A673 (cell line): ENCODE measurements around the gene PARP3. TPM values are rescaled to one million over a fixed set of nuclear protein-coding genes. Genes with fewer than 3 reads are reported as not detected.
A peak's percentile ranks its signal among the peaks of the same experiment; 100 is the strongest.

ENCODE experiments used
- BruUV-seq: library from RNA; stranded (reverse); fragments of 400-500 nt; replicated peaks from 2 replicates; lab custom pipeline; 2021; lab: Mats Ljungman, UMichigan
- CTCF ChIA-PET: fragments of 300-600 bp; sonication (Branson Sonifier 250); formaldehyde crosslinking; loops from one replicate; lab custom pipeline; 2022; ENCODE audit warnings: antibody characterized with exemption; lab: Charles Lee
- POLR2A ChIA-PET: fragments of 300-600 bp; sonication (Branson Sonifier 250); formaldehyde crosslinking; loops from one replicate; lab custom pipeline; 2022; ENCODE audit warnings: antibody characterized with exemption; ENCODE audit not compliant: low non-redundant PET; lab: Charles Lee
- DNase-seq: peaks from one replicate; pipeline ENCODE4 v3.0.0-alpha.2; 2015; ENCODE audit warnings: low spot score
- H3K27ac ChIP-seq: fragments of 200-600 bp; sonication (generic); 2 replicates; pipeline ENCODE4 v1.5.1; 2016; ENCODE audit warnings: mixed run types, low read depth, mild to moderate bottlenecking, mixed read lengths, antibody characterized with exemption, low read length; ENCODE audit not compliant: poor library complexity, severe bottlenecking
- H3K27me3 ChIP-seq: fragments of 200-600 bp; sonication (generic); replicated peaks from 2 replicates; pipeline ENCODE4 v1.6.1; 2017; ENCODE audit warnings: mixed run types, low read depth, mild to moderate bottlenecking, mixed read lengths, antibody characterized with exemption, low read length; ENCODE audit not compliant: insufficient read depth, poor library complexity
- H3K36me3 ChIP-seq: fragments of 200-600 bp; sonication (generic); 2 replicates; pipeline ENCODE4 v1.6.1; 2016; ENCODE audit warnings: mixed run types, mild to moderate bottlenecking, mixed read lengths, antibody characterized with exemption, low read length; ENCODE audit not compliant: insufficient read depth, poor library complexity, severe bottlenecking
- H3K4me1 ChIP-seq: fragments of 200-600 bp; sonication (generic); 2 replicates; pipeline ENCODE4 v1.6.1; 2017; ENCODE audit warnings: mixed run types, mild to moderate bottlenecking, mixed read lengths, antibody characterized with exemption, low read length; ENCODE audit not compliant: insufficient read depth, poor library complexity, severe bottlenecking
- H3K4me3 ChIP-seq: fragments of 200-600 bp; sonication (generic); 2 replicates; pipeline ENCODE4 v1.5.1; 2016; ENCODE audit warnings: low read depth, mixed run types, mild to moderate bottlenecking, mixed read lengths, low read length; ENCODE audit not compliant: poor library complexity, severe bottlenecking
- H3K9me3 ChIP-seq: fragments of 200-600 bp; sonication (generic); 2 replicates; pipeline ENCODE4 v1.6.1; 2016; ENCODE audit warnings: mixed run types, low read depth, mild to moderate bottlenecking, mixed read lengths, antibody characterized with exemption, low read length; ENCODE audit not compliant: poor library complexity, severe bottlenecking
- CTCF ChIP-seq: fragments of 300-800, 200-600 bp; sonication (generic); conservative IDR thresholded peaks from 2 replicates; pipeline ENCODE4 v1.5.1; 2017; ENCODE audit warnings: low read depth, mild to moderate bottlenecking, antibody characterized with exemption, low read length, moderate library complexity, mixed read lengths
- EZH2 ChIP-seq: fragments of 200-600 bp; sonication (generic); IDR thresholded peaks from 2 replicates; pipeline ENCODE4 v1.6.1; 2017; ENCODE audit warnings: borderline replicate concordance, low read depth, mild to moderate bottlenecking, mixed read lengths, antibody characterized with exemption, low read length; ENCODE audit not compliant: poor library complexity, severe bottlenecking
- intact Hi-C: fragments of 100-400 bp; cut with micrococcal nuclease; formaldehyde crosslinking; loops from one replicate; pipeline ENCODE4 v1.10.0; 2022; ENCODE audit not compliant: unreplicated experiment
- total RNA-seq: library from RNA; stranded (reverse); gene quantifications from 2 replicates; pipeline ENCODE4 v1.2.3, GENCODE V29; 2021

Gene PARP3
- total RNA-seq, 1 experiment from 2014 or later, result 3.4 TPM

GRCh38 chr3:51982838-51983577 lies 40.8 kb downstream of the PARP3 start, which contains the start of gene ACY1:
Gene ACY1 (plus strand): TSS chr3:51983535. CDS start chr3:51984065, 530 bp downstream.
- Histone ChIP-seq H3K27ac (peak within 1 kb of the TSS; percentile 67), H3K9me3 (no peaks in the 10 kb centered on the region), H3K4me3 (peak within 1 kb of the TSS; percentile 47), H3K27me3 (no peaks in the 10 kb centered on the region), H3K4me1 (peaks cover 6% of the 10 kb centered on the region), H3K36me3 (no peaks in the 10 kb centered on the region)
- ChIA-PET CTCF (interaction anchor here (1.0 kb wide), 1 partner anchor 42 kb away, joined by 3 read pairs; the partner anchor contains the start of gene RRP9), POLR2A (no interaction called here)
- peak; percentile 35 for DNase-seq
- no peak for TF ChIP-seq EZH2
- TF ChIP-seq CTCF, result no peak
- no TSS peak for BruUV-seq
- intact Hi-C loops, result no loop called here

GRCh38 chr3:51983578-51984268 lies 41.6 kb downstream of the PARP3 start:
- TF ChIP-seq EZH2, result no peak
- TF ChIP-seq CTCF, result no peak
- H3K27me3 ChIP-seq, result no peaks in the 10 kb centered on the region
- ChIA-PET CTCF (no interaction called here), POLR2A (no interaction called here)
- H3K9me3 ChIP-seq, result no peaks in the 10 kb centered on the region
- BruUV-seq, result TSS peak; percentile 91
- DNase-seq, result no peak
- peaks cover 6% of the 10 kb centered on the region for H3K4me1 ChIP-seq
- peak overlapping the region; percentile 67 for H3K27ac ChIP-seq
- H3K36me3 ChIP-seq, result no peaks in the 10 kb centered on the region
- intact Hi-C loops, result no loop called here
- H3K4me3 ChIP-seq, result peak overlapping the region; percentile 47

GRCh38 chr3:51984269-51984647 lies 42.1 kb downstream of the PARP3 start:
- BruUV-seq, result no TSS peak
- POLR2A ChIA-PET, result no interaction called here
- Histone ChIP-seq H3K27ac (no peak overlapping the region), H3K36me3 (no peaks in the 10 kb centered on the region), H3K4me3 (no peak overlapping the region), H3K4me1 (peaks cover 6% of the 10 kb centered on the region), H3K9me3 (no peaks in the 10 kb centered on the region), H3K27me3 (no peaks in the 10 kb centered on the region)
- CTCF ChIA-PET, result no interaction called here
- TF ChIP-seq EZH2 (no peak), CTCF (no peak)
- intact Hi-C loops, result no loop called here
- DNase-seq, result no peak
